GM12878 (cell line): ENCODE data around the gene CYB5D1.

Experiments used
- EP300 ChIP-seq, 2 experiments: fragments of 150-350 bp in 1 of 2; IDR thresholded peaks; 2 replicates each; pipeline ENCODE4 v1.6.1; 2011 to 2012; ENCODE audit warnings: low read depth in 2 of 2, low read length in 2 of 2, borderline replicate concordance in 1 of 2, improper control_type of control experiment in 1 of 2, inconsistent platforms in 1 of 2; ENCODE audit not compliant: control insufficient read depth in 1 of 2
- EZH2 ChIP-seq: IDR thresholded peaks from 2 replicates; pipeline ENCODE4 v1.6.1; 2012; ENCODE audit warnings: low read depth, mild to moderate bottlenecking, control low read depth, inconsistent platforms, low read length, borderline replicate concordance; ENCODE audit not compliant: control insufficient read depth
- MEF2A ChIP-seq: IDR thresholded peaks from 2 replicates; pipeline ENCODE4 v1.6.1; 2011; ENCODE audit warnings: low read depth, mild to moderate bottlenecking, low read length, moderate library complexity; ENCODE audit not compliant: insufficient read depth
- NR2C1 ChIP-seq: fragments of 450-650 bp; IDR thresholded peaks from 2 replicates; pipeline ENCODE4 v1.6.1; 2017; ENCODE audit warnings: antibody characterized with exemption, mild to moderate bottlenecking, moderate library complexity
- POLR2A ChIP-seq: IDR thresholded peaks from 2 replicates; pipeline ENCODE4 v1.6.1; 2011; ENCODE audit warnings: low read depth, mild to moderate bottlenecking, low read length
- POLR2AphosphoS2 ChIP-seq: IDR thresholded peaks from 2 replicates; pipeline ENCODE4 v1.6.1; 2011; ENCODE audit warnings: low read depth, mild to moderate bottlenecking, low read length, improper control_type of control experiment, moderate library complexity
- POLR2AphosphoS5 ChIP-seq: IDR thresholded peaks from 2 replicates; pipeline ENCODE4 v1.6.1; 2011; ENCODE audit warnings: mild to moderate bottlenecking, low read length, inconsistent platforms
- SIN3A ChIP-seq: IDR thresholded peaks from 2 replicates; pipeline ENCODE4 v1.6.1; 2012; ENCODE audit warnings: low read depth, low read length, improper control_type of control experiment
- STAT3 ChIP-seq: IDR thresholded peaks from 2 replicates; pipeline ENCODE4 v1.6.1; 2011; ENCODE audit warnings: low read depth, low read length, improper control_type of control experiment
- ZNF274 ChIP-seq: IDR thresholded peaks from one replicate; pipeline ENCODE4 v1.8.0; 2011; ENCODE audit not compliant: insufficient read length, insufficient read depth
- TF ChIP-seq, protein P1 (sequence below): fragments of 450-650 bp; IDR thresholded peaks from 2 replicates; pipeline ENCODE4 v1.6.1; 2017; ENCODE audit warnings: antibody characterized with exemption, mild to moderate bottlenecking, moderate library complexity
- TF ChIP-seq, protein P2 (sequence below), 3 experiments: IDR thresholded peaks in 2 of 3; conservative IDR thresholded peaks in 1 of 3; 2 replicates each; pipeline ENCODE4 v1.5.1; 2011; ENCODE audit warnings: low read depth in 3 of 3, low read length in 3 of 3, mild to moderate bottlenecking in 3 of 3, control low read depth in 2 of 3, moderate library complexity in 2 of 3, inconsistent platforms in 1 of 3, mixed read lengths in 1 of 3; ENCODE audit not compliant: control insufficient read depth in 2 of 3, insufficient read depth in 1 of 3; ENCODE audit errors: extremely low read depth in 1 of 3
- TF ChIP-seq, protein P3 (sequence below): IDR thresholded peaks from 2 replicates; pipeline ENCODE4 v1.6.1; 2012; ENCODE audit warnings: mild to moderate bottlenecking, low read depth, low read length
- TF ChIP-seq, protein P4 (sequence below): IDR thresholded peaks from 2 replicates; pipeline ENCODE4 v1.6.1; 2012; ENCODE audit warnings: low read depth, low read length, improper control_type of control experiment

DNA sequence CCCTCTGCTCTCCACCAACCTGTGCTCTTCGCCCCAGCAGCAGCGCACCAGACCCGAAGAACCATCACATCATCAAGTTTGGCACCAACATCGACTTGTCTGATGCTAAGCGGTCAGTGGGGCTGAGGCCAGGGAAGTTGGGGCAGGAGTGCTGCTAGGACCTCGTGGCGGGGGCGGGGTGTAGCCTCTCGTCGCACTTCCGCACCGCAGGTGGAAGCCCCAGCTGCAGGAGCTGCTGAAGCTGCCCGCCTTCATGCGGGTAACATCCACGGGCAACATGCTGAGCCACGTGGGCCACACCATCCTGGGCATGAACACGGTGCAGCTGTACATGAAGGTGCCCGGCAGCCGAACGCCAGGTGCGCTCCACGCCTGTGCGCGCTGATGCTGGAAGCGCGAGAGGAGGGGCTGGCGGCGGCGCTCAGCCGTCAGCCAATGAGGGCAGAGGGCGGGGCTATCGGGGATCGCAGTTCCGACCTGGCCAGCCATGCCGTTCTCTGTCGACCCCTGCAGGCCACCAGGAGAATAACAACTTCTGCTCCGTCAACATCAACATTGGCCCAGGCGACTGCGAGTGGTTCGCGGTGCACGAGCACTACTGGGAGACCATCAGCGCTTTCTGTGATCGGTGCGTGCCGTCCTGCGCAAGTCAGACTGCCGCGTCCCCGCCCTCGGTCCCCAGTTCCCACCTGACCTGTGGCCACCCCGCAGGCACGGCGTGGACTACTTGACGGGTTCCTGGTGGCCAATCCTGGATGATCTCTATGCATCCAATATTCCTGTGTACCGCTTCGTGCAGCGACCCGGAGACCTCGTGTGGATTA, 6.2 kb upstream of the CYB5D1 start:
- TF ChIP-seq MEF2A (0 out of 2 replicates have a peak, but pooled peaks have one; percentile 27), POLR2AphosphoS2 (no peak; the same call in 1 of the 2 replicates), POLR2A (peak; percentile 71; the same call in 1 of the 2 replicates), ZNF274 (no peak), STAT3 (no peak), POLR2AphosphoS5 (peak; percentile 32; the same call in 1 of the 2 replicates), EP300 (IDR thresholded peaks at IDR 0.05; ENCODE audit: borderline replicate concordance in 1 of 2, control insufficient read depth in 1 of 2, low read depth in 2 of 2, low read length in 2 of 2) (no peak), SIN3A (no peak; the same call in 1 of the 2 replicates), NR2C1 (no peak), EZH2 (no peak)
- TF ChIP-seq, protein P1, sequence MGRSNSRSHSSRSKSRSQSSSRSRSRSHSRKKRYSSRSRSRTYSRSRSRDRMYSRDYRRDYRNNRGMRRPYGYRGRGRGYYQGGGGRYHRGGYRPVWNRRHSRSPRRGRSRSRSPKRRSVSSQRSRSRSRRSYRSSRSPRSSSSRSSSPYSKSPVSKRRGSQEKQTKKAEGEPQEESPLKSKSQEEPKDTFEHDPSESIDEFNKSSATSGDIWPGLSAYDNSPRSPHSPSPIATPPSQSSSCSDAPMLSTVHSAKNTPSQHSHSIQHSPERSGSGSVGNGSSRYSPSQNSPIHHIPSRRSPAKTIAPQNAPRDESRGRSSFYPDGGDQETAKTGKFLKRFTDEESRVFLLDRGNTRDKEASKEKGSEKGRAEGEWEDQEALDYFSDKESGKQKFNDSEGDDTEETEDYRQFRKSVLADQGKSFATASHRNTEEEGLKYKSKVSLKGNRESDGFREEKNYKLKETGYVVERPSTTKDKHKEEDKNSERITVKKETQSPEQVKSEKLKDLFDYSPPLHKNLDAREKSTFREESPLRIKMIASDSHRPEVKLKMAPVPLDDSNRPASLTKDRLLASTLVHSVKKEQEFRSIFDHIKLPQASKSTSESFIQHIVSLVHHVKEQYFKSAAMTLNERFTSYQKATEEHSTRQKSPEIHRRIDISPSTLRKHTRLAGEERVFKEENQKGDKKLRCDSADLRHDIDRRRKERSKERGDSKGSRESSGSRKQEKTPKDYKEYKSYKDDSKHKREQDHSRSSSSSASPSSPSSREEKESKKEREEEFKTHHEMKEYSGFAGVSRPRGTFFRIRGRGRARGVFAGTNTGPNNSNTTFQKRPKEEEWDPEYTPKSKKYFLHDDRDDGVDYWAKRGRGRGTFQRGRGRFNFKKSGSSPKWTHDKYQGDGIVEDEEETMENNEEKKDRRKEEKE = no peak
- TF ChIP-seq, protein P2, sequence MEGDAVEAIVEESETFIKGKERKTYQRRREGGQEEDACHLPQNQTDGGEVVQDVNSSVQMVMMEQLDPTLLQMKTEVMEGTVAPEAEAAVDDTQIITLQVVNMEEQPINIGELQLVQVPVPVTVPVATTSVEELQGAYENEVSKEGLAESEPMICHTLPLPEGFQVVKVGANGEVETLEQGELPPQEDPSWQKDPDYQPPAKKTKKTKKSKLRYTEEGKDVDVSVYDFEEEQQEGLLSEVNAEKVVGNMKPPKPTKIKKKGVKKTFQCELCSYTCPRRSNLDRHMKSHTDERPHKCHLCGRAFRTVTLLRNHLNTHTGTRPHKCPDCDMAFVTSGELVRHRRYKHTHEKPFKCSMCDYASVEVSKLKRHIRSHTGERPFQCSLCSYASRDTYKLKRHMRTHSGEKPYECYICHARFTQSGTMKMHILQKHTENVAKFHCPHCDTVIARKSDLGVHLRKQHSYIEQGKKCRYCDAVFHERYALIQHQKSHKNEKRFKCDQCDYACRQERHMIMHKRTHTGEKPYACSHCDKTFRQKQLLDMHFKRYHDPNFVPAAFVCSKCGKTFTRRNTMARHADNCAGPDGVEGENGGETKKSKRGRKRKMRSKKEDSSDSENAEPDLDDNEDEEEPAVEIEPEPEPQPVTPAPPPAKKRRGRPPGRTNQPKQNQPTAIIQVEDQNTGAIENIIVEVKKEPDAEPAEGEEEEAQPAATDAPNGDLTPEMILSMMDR (IDR thresholded peaks at IDR 0.05 in 2 of 3, conservative IDR thresholded peaks at IDR 0.05 in 1 of 3; ENCODE audit: control insufficient read depth in 2 of 3, extremely low read depth in 1 of 3, insufficient read depth in 1 of 3, low read depth in 3 of 3, low read length in 3 of 3) = peak; percentile 95 to 100 (median 98); a peak in 5 of 6 replicates
- TF ChIP-seq, protein P3, sequence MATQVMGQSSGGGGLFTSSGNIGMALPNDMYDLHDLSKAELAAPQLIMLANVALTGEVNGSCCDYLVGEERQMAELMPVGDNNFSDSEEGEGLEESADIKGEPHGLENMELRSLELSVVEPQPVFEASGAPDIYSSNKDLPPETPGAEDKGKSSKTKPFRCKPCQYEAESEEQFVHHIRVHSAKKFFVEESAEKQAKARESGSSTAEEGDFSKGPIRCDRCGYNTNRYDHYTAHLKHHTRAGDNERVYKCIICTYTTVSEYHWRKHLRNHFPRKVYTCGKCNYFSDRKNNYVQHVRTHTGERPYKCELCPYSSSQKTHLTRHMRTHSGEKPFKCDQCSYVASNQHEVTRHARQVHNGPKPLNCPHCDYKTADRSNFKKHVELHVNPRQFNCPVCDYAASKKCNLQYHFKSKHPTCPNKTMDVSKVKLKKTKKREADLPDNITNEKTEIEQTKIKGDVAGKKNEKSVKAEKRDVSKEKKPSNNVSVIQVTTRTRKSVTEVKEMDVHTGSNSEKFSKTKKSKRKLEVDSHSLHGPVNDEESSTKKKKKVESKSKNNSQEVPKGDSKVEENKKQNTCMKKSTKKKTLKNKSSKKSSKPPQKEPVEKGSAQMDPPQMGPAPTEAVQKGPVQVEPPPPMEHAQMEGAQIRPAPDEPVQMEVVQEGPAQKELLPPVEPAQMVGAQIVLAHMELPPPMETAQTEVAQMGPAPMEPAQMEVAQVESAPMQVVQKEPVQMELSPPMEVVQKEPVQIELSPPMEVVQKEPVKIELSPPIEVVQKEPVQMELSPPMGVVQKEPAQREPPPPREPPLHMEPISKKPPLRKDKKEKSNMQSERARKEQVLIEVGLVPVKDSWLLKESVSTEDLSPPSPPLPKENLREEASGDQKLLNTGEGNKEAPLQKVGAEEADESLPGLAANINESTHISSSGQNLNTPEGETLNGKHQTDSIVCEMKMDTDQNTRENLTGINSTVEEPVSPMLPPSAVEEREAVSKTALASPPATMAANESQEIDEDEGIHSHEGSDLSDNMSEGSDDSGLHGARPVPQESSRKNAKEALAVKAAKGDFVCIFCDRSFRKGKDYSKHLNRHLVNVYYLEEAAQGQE = no peak
- TF ChIP-seq, protein P4, sequence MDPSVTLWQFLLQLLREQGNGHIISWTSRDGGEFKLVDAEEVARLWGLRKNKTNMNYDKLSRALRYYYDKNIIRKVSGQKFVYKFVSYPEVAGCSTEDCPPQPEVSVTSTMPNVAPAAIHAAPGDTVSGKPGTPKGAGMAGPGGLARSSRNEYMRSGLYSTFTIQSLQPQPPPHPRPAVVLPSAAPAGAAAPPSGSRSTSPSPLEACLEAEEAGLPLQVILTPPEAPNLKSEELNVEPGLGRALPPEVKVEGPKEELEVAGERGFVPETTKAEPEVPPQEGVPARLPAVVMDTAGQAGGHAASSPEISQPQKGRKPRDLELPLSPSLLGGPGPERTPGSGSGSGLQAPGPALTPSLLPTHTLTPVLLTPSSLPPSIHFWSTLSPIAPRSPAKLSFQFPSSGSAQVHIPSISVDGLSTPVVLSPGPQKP = peak; percentile 38; the same call in 1 of the 2 replicates
